ENCODE measurements around the gene GRIK3. TPM values are rescaled to one million over a fixed set of nuclear protein-coding genes. Genes with fewer than 3 reads are reported as not detected.

The GRIK3 gene
- total and polyA plus RNA-seq, 4 experiments from 2014 or later, result not detected

- H3K36me3 Mint-ChIP-seq, result no peaks in the 10 kb centered on the region
- H3K4me1 Mint-ChIP-seq, result no peaks in the 10 kb centered on the region
- Histone ChIP-seq H3K27ac (ENCODE audit: low read depth, low read length) (no peak overlapping the region), H3K9me3 (ENCODE audit: control insufficient read depth in 1 of 2, low read length in 2 of 2) (no peaks in the 10 kb centered on the region), H3K4me1 (ENCODE audit: insufficient read depth, low read length) (no peaks in the 10 kb centered on the region), H3K27me3 (ENCODE audit: insufficient read depth, low read length) (no peaks in the 10 kb centered on the region), H3K4me3 (ENCODE audit: low read length in 2 of 2) (no peak overlapping the region), H3K36me3 (ENCODE audit: insufficient read depth, low read length) (no peaks in the 10 kb centered on the region)
- intact Hi-C loops (cut with micrococcal nuclease), result no loop called here
- H3K27me3 Mint-ChIP-seq, result peaks cover 0 to 6% of the 10 kb centered on the region in 2 donors
- CTCF ChIA-PET (ENCODE audit: partially characterized antibody), result no interaction called here
- POLR2A ChIA-PET (ENCODE audit: partially characterized antibody), result no interaction called here
- peaks cover 0 to 11% (median 3%) of the 10 kb centered on the region in 8 donors for H3K9me3 Mint-ChIP-seq
- H3K27ac Mint-ChIP-seq, result no peak overlapping the region
- no peak for DNase-seq
- no peak overlapping the region for H3K4me3 Mint-ChIP-seq
Observed at GRCh38 chr1:36761113-36761512, 273.2 kb downstream of the GRIK3 start.

- intact Hi-C loops (cut with micrococcal nuclease), result no loop called here
- Mint-ChIP-seq H3K27ac (no peak overlapping the region), H3K9me3 (peaks cover 0 to 11% (median 3%) of the 10 kb centered on the region in 8 donors), H3K4me1 (no peaks in the 10 kb centered on the region), H3K4me3 (no peak overlapping the region), H3K36me3 (no peaks in the 10 kb centered on the region), H3K27me3 (peaks cover 3% of the 10 kb centered on the region in 2 donors)
- DNase-seq, result no peak
- no peaks in the 10 kb centered on the region for H3K9me3 ChIP-seq (ENCODE audit: control insufficient read depth in 1 of 2, low read length in 2 of 2)
- no peaks in the 10 kb centered on the region for H3K4me1 ChIP-seq (ENCODE audit: insufficient read depth, low read length)
- ChIA-PET CTCF (ENCODE audit: partially characterized antibody) (no interaction called here), POLR2A (ENCODE audit: partially characterized antibody) (no interaction called here)
- H3K36me3 ChIP-seq (ENCODE audit: insufficient read depth, low read length), result no peaks in the 10 kb centered on the region
- H3K4me3 ChIP-seq (ENCODE audit: low read length in 2 of 2), result no peak overlapping the region
- H3K27me3 ChIP-seq (ENCODE audit: insufficient read depth, low read length), result no peaks in the 10 kb centered on the region
- no peak overlapping the region for H3K27ac ChIP-seq (ENCODE audit: low read depth, low read length)
Observed at GRCh38 chr1:36760081-36760480, 274.2 kb downstream of the GRIK3 start.

- Histone ChIP-seq H3K36me3 (ENCODE audit: insufficient read depth, low read length) (no peaks in the 10 kb centered on the region), H3K27me3 (ENCODE audit: insufficient read depth, low read length) (no peaks in the 10 kb centered on the region), H3K4me1 (ENCODE audit: insufficient read depth, low read length) (no peaks in the 10 kb centered on the region), H3K4me3 (ENCODE audit: low read length in 2 of 2) (no peak overlapping the region), H3K27ac (ENCODE audit: low read depth, low read length) (no peak overlapping the region), H3K9me3 (ENCODE audit: control insufficient read depth in 1 of 2, low read length in 2 of 2) (no peaks in the 10 kb centered on the region)
- intact Hi-C loops (cut with micrococcal nuclease), result no loop called here
- no peak for DNase-seq
- H3K27me3 Mint-ChIP-seq, result peaks cover 3 to 7% of the 10 kb centered on the region in 2 donors
- ChIA-PET CTCF (ENCODE audit: partially characterized antibody) (no interaction called here), POLR2A (ENCODE audit: partially characterized antibody) (no interaction called here)
- no peak overlapping the region for H3K27ac Mint-ChIP-seq
- H3K4me3 Mint-ChIP-seq, result no peak overlapping the region
- no peaks in the 10 kb centered on the region for H3K4me1 Mint-ChIP-seq
- H3K36me3 Mint-ChIP-seq, result no peaks in the 10 kb centered on the region
- peaks cover 0 to 11% (median 3%) of the 10 kb centered on the region in 8 donors for H3K9me3 Mint-ChIP-seq
Observed at GRCh38 chr1:36759355-36759754, 275.0 kb downstream of the GRIK3 start.

GRCh38 chr1:36755303-36756230 lies 278.7 kb downstream of the GRIK3 start:
- CTCF ChIA-PET (ENCODE audit: partially characterized antibody), result no interaction called here
- peaks cover 8 to 9% of the 10 kb centered on the region in 2 donors for H3K27me3 Mint-ChIP-seq
- H3K9me3 Mint-ChIP-seq, result peaks cover 0 to 11% (median 4%) of the 10 kb centered on the region in 8 donors
- no peaks in the 10 kb centered on the region for H3K27me3 ChIP-seq (ENCODE audit: insufficient read depth, low read length)
- H3K36me3 ChIP-seq (ENCODE audit: insufficient read depth, low read length), result no peaks in the 10 kb centered on the region
- DNase-seq, result no peak
- no peaks in the 10 kb centered on the region for H3K9me3 ChIP-seq (ENCODE audit: control insufficient read depth in 1 of 2, low read length in 2 of 2)
- POLR2A ChIA-PET (ENCODE audit: partially characterized antibody), result no interaction called here
- H3K4me1 Mint-ChIP-seq, result no peaks in the 10 kb centered on the region
- no peak overlapping the region for H3K27ac ChIP-seq (ENCODE audit: low read depth, low read length)
- H3K4me3 ChIP-seq (ENCODE audit: low read length in 2 of 2), result no peak overlapping the region
- no peaks in the 10 kb centered on the region for H3K4me1 ChIP-seq (ENCODE audit: insufficient read depth, low read length)
- no peak overlapping the region for H3K27ac Mint-ChIP-seq
- intact Hi-C loops (cut with micrococcal nuclease), result no loop called here
- no peaks in the 10 kb centered on the region for H3K36me3 Mint-ChIP-seq
- no peak overlapping the region for H3K4me3 Mint-ChIP-seq

- Histone ChIP-seq H3K36me3 (ENCODE audit: insufficient read depth, low read length) (no peaks in the 10 kb centered on the region), H3K4me1 (ENCODE audit: insufficient read depth, low read length) (no peaks in the 10 kb centered on the region), H3K27me3 (ENCODE audit: insufficient read depth, low read length) (no peaks in the 10 kb centered on the region), H3K9me3 (ENCODE audit: control insufficient read depth in 1 of 2, low read length in 2 of 2) (no peaks in the 10 kb centered on the region), H3K27ac (ENCODE audit: low read depth, low read length) (no peak overlapping the region), H3K4me3 (ENCODE audit: low read length in 2 of 2) (no peak overlapping the region)
- Mint-ChIP-seq H3K9me3 (peaks cover 0 to 5% (median under 1%) of the 10 kb centered on the region in 8 donors), H3K4me3 (no peak overlapping the region), H3K4me1 (no peaks in the 10 kb centered on the region), H3K36me3 (no peaks in the 10 kb centered on the region), H3K27me3 (peaks cover 6 to 9% of the 10 kb centered on the region in 2 donors), H3K27ac (no peak overlapping the region)
- DNase-seq, result no peak
- CTCF ChIA-PET (ENCODE audit: partially characterized antibody), result no interaction called here
- POLR2A ChIA-PET (ENCODE audit: partially characterized antibody), result no interaction called here
- intact Hi-C loops (cut with micrococcal nuclease), result no loop called here
Observed at GRCh38 chr1:36754366-36754765, 279.9 kb downstream of the GRIK3 start.

- Mint-ChIP-seq H3K27me3 (peaks cover 11 to 12% of the 10 kb centered on the region in 2 donors), H3K9me3 (peaks cover 0 to 2% (median 0%) of the 10 kb centered on the region in 8 donors), H3K4me3 (no peak overlapping the region), H3K27ac (no peak overlapping the region), H3K4me1 (no peaks in the 10 kb centered on the region), H3K36me3 (no peaks in the 10 kb centered on the region)
- Histone ChIP-seq H3K4me3 (ENCODE audit: low read length in 2 of 2) (no peak overlapping the region), H3K27me3 (ENCODE audit: insufficient read depth, low read length) (no peaks in the 10 kb centered on the region), H3K9me3 (ENCODE audit: control insufficient read depth in 1 of 2, low read length in 2 of 2) (no peaks in the 10 kb centered on the region), H3K4me1 (ENCODE audit: insufficient read depth, low read length) (no peaks in the 10 kb centered on the region), H3K36me3 (ENCODE audit: insufficient read depth, low read length) (no peaks in the 10 kb centered on the region), H3K27ac (ENCODE audit: low read depth, low read length) (no peak overlapping the region)
- DNase-seq, result no peak
- ChIA-PET CTCF (ENCODE audit: partially characterized antibody) (no interaction called here), POLR2A (ENCODE audit: partially characterized antibody) (no interaction called here)
- intact Hi-C loops (cut with micrococcal nuclease), result no loop called here
Observed at GRCh38 chr1:36753451-36753850, 280.9 kb downstream of the GRIK3 start.

GRCh38 chr1:36752891-36753361 lies 281.4 kb downstream of the GRIK3 start:
- peaks cover 0 to 2% (median 0%) of the 10 kb centered on the region in 8 donors for H3K9me3 Mint-ChIP-seq
- Histone ChIP-seq H3K27me3 (ENCODE audit: insufficient read depth, low read length) (no peaks in the 10 kb centered on the region), H3K9me3 (ENCODE audit: control insufficient read depth in 1 of 2, low read length in 2 of 2) (no peaks in the 10 kb centered on the region), H3K4me3 (ENCODE audit: low read length in 2 of 2) (no peak overlapping the region), H3K27ac (ENCODE audit: low read depth, low read length) (no peak overlapping the region), H3K4me1 (ENCODE audit: insufficient read depth, low read length) (no peaks in the 10 kb centered on the region), H3K36me3 (ENCODE audit: insufficient read depth, low read length) (no peaks in the 10 kb centered on the region)
- ChIA-PET CTCF (ENCODE audit: partially characterized antibody) (no interaction called here), POLR2A (ENCODE audit: partially characterized antibody) (no interaction called here)
- no peaks in the 10 kb centered on the region for H3K4me1 Mint-ChIP-seq
- no peak for DNase-seq
- peaks cover 11 to 12% of the 10 kb centered on the region in 2 donors for H3K27me3 Mint-ChIP-seq
- intact Hi-C loops (cut with micrococcal nuclease), result no loop called here
- no peak overlapping the region for H3K27ac Mint-ChIP-seq
- no peak overlapping the region for H3K4me3 Mint-ChIP-seq
- no peaks in the 10 kb centered on the region for H3K36me3 Mint-ChIP-seq
